Stimulated activated CD4-positive, alpha-beta T cell treated with anti-CD3 and anti-CD28 coated beads, TNF-alpha, amount 100 ng/mL, for 1 hour (primary cell): Measurements from ENCODE around the gene CORO2A.

Source experiments
- DNase-seq, 3 donors: peaks; one replicate each; pipeline ENCODE4 v3.0.0-alpha.2; 2020; ENCODE audit warnings: low read depth in 3 of 3, low spot score in 1 of 3

Gene CORO2A

DNA sequence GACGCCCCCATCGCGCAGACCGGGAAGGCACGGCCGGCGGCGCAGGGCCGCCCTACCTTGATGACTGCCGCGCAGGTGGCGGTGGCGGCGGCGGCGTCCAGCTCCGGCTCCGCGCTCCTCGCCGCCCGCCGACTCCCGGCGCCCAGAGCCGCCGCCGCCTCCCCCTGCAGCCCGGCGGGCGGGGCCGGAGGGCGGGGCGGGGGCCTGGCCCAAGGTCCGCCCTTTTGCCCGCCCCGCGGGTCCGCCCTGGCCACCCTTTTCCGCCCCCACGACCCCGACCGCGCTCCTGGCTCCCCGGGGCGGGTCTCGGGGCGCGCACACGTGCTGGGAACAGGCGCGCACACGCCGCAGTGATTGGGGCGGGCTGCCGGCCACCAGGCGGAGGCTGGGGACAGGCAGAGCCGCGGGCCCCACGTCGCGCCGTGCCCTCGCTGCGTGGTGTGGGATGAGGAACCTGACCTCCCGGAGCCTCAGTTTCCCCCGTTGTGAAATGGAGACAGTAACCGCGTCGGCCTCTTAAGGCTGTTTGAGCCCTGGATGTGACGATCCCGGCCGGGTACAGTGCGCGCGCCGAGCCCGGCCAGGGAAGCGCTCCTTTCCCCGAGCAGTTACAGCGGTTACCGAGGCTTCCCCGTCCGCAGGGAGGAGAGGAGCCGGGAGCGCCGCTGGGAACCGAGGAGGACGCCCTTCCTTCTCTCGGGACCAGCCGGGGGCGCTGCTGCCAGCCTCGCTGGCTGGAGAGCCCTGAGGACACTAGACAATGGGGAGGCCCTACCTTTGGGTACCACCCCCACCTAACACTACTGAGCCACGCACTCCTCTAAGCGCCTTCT, at the start of gene CORO2A:
CORO2A (minus strand) TSS at position 135 of the 833 bp plus-strand sequence. CDS start 34,977 bp downstream, outside the sequence.
- DNase-seq, result peak; percentile 27 to 65 (median 44)

DNA sequence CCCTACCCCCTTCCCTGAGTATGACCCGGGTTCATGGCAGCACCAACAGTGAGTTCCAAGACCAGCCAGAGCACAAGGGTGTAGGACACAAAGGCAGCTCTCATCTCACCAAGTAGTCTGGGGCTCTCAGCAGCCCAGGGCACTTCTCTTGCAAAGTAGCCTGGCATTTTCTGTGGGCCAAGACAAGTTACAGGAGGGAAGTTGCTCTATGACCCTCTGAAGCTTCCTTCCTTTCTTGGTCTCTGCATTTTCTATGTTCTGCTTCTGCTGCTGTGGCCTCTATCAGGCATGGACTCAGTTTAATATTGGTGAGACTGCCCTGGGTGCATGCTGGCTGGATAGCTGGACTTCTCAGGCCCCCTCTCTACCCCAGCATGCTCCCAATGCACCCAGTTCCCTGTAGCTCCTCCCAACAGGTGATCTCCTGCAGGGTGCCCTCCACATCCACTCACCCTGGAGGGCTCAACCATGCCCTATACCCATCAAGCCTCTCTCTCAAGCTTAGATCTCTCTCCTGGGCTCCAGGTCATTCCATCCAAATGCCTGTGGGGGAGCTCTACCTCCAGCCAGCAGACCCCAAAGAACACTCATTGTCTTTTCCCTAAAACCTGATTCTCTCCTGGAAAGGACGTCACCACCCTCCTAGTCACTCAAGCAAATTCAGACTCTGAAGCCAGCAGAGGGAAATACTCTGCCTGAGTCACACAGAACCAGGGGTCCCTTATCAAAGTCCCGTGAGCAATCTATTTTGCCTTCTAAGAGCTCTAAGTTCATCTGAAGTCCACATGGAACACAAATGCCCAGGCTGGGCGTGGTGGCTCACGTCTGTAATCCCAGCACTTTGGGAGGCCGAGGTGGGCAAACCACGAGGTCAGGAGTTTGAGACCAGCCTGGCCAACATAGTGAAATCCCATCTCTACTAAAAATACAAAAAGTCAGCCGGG, 49.2 kb upstream of the CORO2A start:
- no peak for DNase-seq

DNA sequence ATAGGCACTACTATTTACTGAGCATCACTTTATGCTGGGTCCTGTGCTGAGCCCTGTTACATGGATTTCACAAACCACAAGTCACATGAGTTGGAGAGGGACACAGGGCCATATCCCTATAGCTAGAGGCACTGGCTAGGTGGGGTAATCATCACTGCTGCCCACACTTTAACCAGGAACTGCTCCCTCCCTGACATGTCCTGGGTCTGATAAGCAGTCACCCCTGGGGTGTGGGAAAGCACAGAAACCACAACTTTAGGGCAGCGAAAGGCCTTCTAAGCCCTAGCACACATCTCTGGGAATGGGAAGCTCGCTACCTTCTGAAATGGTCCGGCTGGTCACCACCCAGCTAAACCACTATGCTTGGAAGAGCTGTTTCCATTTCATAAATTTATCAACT, 48.0 kb upstream of the CORO2A start:
- no peak for DNase-seq

- no peak for DNase-seq
Observed at GRCh38 chr9:98236901-98237487, 44.6 kb upstream of the CORO2A start.

- DNase-seq, result no peak
Observed at GRCh38 chr9:98235126-98235525, 42.7 kb upstream of the CORO2A start.

GRCh38 chr9:98234245-98234825, 41.9 kb upstream of the CORO2A start:
- DNase-seq, result no peak

DNA sequence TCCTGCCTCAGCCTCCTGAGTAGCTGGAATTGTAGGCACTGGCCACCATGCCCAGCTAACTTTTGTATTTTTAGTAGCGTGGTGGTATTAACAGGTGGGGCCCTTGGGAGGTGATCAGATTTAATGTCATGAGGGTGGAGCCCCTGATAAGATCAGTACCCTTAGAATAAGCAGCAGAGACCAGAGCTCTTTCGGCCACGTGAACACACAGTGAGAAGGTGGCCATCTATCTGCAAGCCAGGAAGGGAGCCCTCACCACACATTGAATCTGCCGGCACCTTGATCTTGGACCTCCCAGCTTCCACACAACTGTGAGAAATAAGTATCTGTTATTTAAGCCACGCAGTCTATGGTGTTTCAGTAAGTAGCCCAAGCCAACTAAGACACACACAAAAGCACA, 40.5 kb upstream of the CORO2A start:
- DNase-seq, result no peak

GRCh38 chr9:98231770-98232478, 39.5 kb upstream of the CORO2A start:
- no peak for DNase-seq

- no peak for DNase-seq
Observed at GRCh38 chr9:98230789-98231188, 38.4 kb upstream of the CORO2A start.

DNA sequence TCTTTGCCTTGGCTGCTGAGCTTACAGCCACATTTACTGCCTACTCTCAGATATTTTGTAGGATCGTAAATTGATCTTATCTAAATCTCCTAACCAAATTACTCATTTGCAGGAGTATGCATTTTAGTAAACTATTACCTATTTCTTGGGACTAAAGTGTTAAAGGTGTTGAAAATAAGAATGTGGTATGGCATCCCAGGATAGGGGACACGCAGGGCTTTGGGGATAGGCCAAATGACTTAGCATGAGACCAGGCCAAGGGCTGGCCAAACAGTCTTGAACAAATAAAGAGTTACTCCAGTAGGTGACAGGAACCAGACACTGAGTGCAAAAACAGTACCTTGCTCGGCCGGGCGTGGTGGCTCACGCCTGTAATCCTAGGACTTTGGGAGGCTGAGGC, 37.9 kb upstream of the CORO2A start:
- DNase-seq, result no peak

DNA sequence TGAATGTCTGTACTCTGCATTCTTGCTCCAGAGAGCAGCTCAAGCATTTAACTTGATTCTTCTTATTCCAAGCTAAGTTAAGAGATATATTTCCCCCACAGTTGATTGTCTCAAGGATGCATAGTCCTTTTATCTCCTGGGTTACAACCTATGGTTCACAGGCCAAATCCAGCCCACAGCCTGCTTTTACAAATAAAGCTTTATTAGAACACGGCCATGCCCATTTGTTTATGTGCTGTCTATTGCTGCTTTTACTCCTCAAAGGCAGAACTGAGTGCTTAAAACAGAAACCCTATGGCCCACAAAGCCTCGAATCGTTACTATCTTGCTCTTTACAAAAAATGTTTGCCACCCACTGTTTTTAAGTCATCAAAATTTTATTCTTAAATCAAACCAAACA, 37.2 kb upstream of the CORO2A start:
- DNase-seq, result no peak

- no peak for DNase-seq
Observed at GRCh38 chr9:98229090-98229395, 36.6 kb upstream of the CORO2A start.

DNA sequence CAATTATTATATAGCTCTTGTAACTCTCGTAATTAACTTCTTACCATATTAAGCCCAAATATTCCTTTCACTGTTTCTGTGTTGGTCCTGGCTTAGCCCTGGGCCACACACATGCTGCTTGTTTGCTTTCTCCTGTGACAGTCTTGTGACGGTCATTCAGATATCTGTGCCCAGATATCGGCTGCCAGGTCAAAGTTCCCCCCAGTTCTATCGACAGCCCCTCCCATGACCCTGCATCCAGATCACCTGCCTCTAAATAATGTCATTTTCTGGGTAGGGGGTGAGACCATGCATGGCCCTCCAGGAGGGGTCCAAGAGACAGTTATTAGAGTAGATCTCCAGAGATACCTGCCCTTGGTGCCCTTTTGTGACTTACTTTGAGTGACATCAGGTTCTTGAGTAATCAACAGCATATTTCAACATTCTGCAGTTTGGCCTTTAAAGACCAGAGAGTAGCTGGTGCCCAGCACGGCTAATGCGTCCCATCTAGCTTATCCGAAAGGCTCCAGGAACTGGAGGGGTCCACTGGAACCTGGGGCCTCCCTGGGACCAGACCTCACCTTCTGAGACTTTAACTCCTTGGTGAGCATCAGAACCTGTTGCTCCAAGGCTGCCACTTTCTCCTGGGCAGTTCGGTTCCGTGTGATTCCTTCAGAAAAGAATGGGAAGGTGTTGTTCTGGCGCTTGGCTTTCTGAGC, 36.1 kb upstream of the CORO2A start:
- DNase-seq, result no peak

DNA sequence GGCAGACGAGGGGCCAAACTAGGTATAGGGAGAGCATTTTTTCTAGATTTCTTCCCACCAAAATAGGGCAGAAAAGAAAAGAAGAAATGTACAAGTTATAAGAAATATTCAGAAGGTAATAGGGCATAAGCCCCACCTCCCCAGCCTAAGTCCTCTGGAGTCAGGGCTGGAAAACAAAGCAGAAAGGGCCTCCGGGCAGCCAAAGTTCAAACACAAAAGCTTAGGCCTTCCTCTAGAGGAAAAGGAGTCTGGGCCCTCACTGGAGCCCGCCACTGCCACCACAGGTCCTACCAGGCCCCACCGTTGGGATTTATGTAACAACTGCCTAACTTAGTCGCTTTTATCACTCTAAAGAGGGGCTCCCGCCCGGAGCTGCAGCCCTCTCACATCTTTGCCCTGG, 35.4 kb upstream of the CORO2A start:
- no peak for DNase-seq

GRCh38 chr9:98226957-98227356, 34.5 kb upstream of the CORO2A start:
- no peak for DNase-seq

DNA sequence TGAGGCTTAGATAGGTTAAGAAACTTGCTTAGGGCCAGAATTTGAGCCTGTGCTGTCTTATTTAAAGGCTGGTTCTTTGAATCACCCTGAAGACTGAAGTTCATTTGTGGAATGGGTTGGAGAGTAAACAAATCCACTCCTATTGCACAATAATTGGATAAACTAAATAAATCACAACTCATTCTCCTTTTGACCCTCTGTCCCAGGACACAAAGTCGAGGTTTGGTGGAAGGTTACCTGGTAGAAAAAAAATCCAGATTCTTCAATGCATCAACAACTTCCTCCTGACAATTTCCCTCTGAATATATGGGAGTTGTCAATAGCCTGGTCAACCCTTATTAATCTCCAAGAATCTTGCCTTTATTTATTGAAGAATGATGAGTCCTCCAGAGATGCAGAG, 34.1 kb upstream of the CORO2A start:
- DNase-seq, result no peak

- DNase-seq, result no peak
Observed at GRCh38 chr9:98225015-98225442, 32.6 kb upstream of the CORO2A start.

- no peak for DNase-seq
Observed at GRCh38 chr9:98222885-98223691, 30.7 kb upstream of the CORO2A start.

GRCh38 chr9:98220911-98221310, 28.5 kb upstream of the CORO2A start:
- DNase-seq, result no peak
